ENCODE data around the gene ACSL3.

- TF ChIP-seq POLR2A (IDR thresholded peaks at IDR 0.05; ENCODE audit: low read depth, low read length) (no peak), JUN (IDR thresholded peaks at IDR 0.05; ENCODE audit: borderline replicate concordance, insufficient read depth, insufficient read length, low read depth) (no peak), POLR2AphosphoS5 (IDR thresholded peaks at IDR 0.05; ENCODE audit: insufficient read depth, low read depth, low read length) (no peak), GATA2 (IDR thresholded peaks at IDR 0.05; ENCODE audit: insufficient read depth, insufficient read length, low read depth, low read length) (no peak), MAX (IDR thresholded peaks at IDR 0.05; ENCODE audit: insufficient read depth, insufficient read length) (no peak), EZH2 (IDR thresholded peaks at IDR 0.05; ENCODE audit: borderline replicate concordance, low read depth, low read length, severe bottlenecking) (no peak)
- TF ChIP-seq, protein P1, sequence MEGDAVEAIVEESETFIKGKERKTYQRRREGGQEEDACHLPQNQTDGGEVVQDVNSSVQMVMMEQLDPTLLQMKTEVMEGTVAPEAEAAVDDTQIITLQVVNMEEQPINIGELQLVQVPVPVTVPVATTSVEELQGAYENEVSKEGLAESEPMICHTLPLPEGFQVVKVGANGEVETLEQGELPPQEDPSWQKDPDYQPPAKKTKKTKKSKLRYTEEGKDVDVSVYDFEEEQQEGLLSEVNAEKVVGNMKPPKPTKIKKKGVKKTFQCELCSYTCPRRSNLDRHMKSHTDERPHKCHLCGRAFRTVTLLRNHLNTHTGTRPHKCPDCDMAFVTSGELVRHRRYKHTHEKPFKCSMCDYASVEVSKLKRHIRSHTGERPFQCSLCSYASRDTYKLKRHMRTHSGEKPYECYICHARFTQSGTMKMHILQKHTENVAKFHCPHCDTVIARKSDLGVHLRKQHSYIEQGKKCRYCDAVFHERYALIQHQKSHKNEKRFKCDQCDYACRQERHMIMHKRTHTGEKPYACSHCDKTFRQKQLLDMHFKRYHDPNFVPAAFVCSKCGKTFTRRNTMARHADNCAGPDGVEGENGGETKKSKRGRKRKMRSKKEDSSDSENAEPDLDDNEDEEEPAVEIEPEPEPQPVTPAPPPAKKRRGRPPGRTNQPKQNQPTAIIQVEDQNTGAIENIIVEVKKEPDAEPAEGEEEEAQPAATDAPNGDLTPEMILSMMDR (IDR thresholded peaks at IDR 0.05; ENCODE audit: extremely low read depth in 1 of 2, insufficient read depth in 1 of 2, low read depth in 1 of 2, low read length in 2 of 2): no peak
These were observed 89.0 kb downstream of the ACSL3 start for GRCh38 chr2:222949690-222950323.

All from endothelial cell of umbilical vein (primary cell).